AG04449 (cell line): ENCODE measurements around the gene ST6GALNAC2.

ENCODE experiments used
- CTCF ChIA-PET: fragments of 350-600 bp; formaldehyde crosslinking; extraction: SDS; loops from one replicate; lab custom pipeline; 2021; ENCODE audit warnings: antibody characterized with exemption; lab: Yijun Ruan, JAX
- POLR2A ChIA-PET: fragments of 400-600, 350-600 bp; formaldehyde crosslinking; extraction: SDS; loops from one replicate; lab custom pipeline; 2020; ENCODE audit warnings: antibody characterized with exemption, inconsistent platforms; lab: Yijun Ruan, JAX
- DNase-seq: peaks from one replicate; pipeline ENCODE4 v3.0.0-alpha.2; 2010; ENCODE audit warnings: low read depth, low spot score
- H3K4me3 ChIP-seq: 2 replicates; pipeline ENCODE4 v1.5.1; 2011; ENCODE audit warnings: low read depth, mild to moderate bottlenecking, control low read depth, low read length
- TF ChIP-seq, protein P1 (sequence below): IDR thresholded peaks from one replicate; pipeline ENCODE4 v1.5.1; 2011; ENCODE audit warnings: mild to moderate bottlenecking, moderate library complexity, low read length, control low read depth, inconsistent platforms; ENCODE audit not compliant: insufficient read depth; ENCODE audit errors: missing control alignments

Gene ST6GALNAC2

GRCh38 chr17:76546556-76547182 lies 39.0 kb downstream of the ST6GALNAC2 start:
- CTCF ChIA-PET, result interaction anchor here (0.6 to 10.2 kb wide), 21 partner anchors 10 to 93 kb away, joined by 3 to 180 read pairs (median 3); partner anchors contain the start of genes AANAT and CYGB
- TF ChIP-seq, protein P1, sequence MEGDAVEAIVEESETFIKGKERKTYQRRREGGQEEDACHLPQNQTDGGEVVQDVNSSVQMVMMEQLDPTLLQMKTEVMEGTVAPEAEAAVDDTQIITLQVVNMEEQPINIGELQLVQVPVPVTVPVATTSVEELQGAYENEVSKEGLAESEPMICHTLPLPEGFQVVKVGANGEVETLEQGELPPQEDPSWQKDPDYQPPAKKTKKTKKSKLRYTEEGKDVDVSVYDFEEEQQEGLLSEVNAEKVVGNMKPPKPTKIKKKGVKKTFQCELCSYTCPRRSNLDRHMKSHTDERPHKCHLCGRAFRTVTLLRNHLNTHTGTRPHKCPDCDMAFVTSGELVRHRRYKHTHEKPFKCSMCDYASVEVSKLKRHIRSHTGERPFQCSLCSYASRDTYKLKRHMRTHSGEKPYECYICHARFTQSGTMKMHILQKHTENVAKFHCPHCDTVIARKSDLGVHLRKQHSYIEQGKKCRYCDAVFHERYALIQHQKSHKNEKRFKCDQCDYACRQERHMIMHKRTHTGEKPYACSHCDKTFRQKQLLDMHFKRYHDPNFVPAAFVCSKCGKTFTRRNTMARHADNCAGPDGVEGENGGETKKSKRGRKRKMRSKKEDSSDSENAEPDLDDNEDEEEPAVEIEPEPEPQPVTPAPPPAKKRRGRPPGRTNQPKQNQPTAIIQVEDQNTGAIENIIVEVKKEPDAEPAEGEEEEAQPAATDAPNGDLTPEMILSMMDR, result no peak

DNA sequence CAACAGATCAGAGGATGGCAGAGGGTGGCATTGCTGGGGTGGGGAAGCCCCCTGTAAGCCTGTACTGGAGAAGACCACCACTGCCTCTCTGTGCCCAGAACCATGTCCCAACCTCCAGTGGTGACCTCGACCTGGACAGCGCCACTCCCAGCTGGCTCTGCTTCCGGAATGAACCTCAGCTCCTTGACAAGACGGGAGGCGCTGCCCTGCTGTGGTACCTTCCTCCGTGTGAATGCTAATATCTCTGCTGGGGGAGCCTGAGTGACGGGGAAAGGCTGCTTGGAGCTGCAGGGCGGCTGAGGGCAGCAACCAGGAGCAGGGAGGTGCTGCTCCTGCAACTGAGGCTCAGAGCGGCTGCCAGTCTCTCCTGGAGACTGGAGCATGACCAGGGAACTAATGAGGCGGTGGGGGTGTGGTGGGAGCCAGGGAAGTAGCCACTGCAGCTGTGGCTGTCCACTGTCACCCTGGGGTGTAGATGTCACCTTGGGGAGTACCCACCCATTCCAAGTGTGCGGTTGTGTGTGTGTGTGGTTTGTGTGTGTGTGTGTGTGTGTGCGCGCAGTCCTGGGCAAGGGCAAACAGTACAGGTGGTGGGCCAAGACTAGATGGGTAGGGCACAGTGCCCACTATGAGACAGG lies 39.6 kb downstream of the ST6GALNAC2 start:
- POLR2A ChIA-PET, result interaction anchor here (0.8 to 1.8 kb wide), 4 partner anchors 12 to 23 kb away, joined by 3 to 7 read pairs (median 6); no protein-coding TSS in a partner anchor
- no peak for DNase-seq
- no peak overlapping the region for H3K4me3 ChIP-seq
- TF ChIP-seq, protein P1, result no peak
- CTCF ChIA-PET, result interaction anchor here (0.6 to 10.2 kb wide), 18 partner anchors 9 to 168 kb away, joined by 3 to 180 read pairs (median 7); partner anchors contain the start of genes AANAT and CYGB

More at GRCh38 chr17:76546556-76547182, 39.0 kb downstream of the ST6GALNAC2 start:
- POLR2A ChIA-PET, result interaction anchor here (0.8 to 1.8 kb wide), 5 partner anchors 12 to 53 kb away, joined by 3 to 7 read pairs (median 6); no protein-coding TSS in a partner anchor
- peak; percentile 82 for DNase-seq
- H3K4me3 ChIP-seq, result no peak overlapping the region

- no peak for DNase-seq
- ChIA-PET CTCF (interaction anchor here (1.1 to 10.2 kb wide), 14 partner anchors 8 to 169 kb away, joined by 3 to 180 read pairs (median 12); partner anchors contain the start of gene AANAT), POLR2A (no interaction called here)
- TF ChIP-seq, protein P1, result no peak
- no peak overlapping the region for H3K4me3 ChIP-seq
These were observed 40.9 kb downstream of the ST6GALNAC2 start for GRCh38 chr17:76544546-76545365.

- POLR2A ChIA-PET, result no interaction called here
- CTCF ChIA-PET, result interaction anchor here (0.6 to 10.2 kb wide), 10 partner anchors 8 to 164 kb away, joined by 3 to 180 read pairs (median 4); partner anchors contain the start of gene AANAT
- TF ChIP-seq, protein P1, result no peak
- no peak for DNase-seq
- no peak overlapping the region for H3K4me3 ChIP-seq
These were observed 41.7 kb downstream of the ST6GALNAC2 start for GRCh38 chr17:76543826-76544545.

GRCh38 chr17:76543482-76543825 lies 42.2 kb downstream of the ST6GALNAC2 start:
- TF ChIP-seq, protein P1, result no peak
- POLR2A ChIA-PET, result no interaction called here
- DNase-seq, result no peak
- CTCF ChIA-PET, result interaction anchor here (0.6 to 10.2 kb wide), 10 partner anchors 9 to 165 kb away, joined by 3 to 180 read pairs (median 4); partner anchors contain the start of gene AANAT
- H3K4me3 ChIP-seq, result no peak overlapping the region
